Measurements from ENCODE around the gene PPP1R7.
"Not testable (repeated sequence)": the region's sequence is repeated elsewhere in the genome, so short reads cannot be mapped to it uniquely, and the experiment has no call there.

Gene PPP1R7

GRCh38 chr2:241149925-241150659, at the start of gene PPP1R7:
TSS of gene PPP1R7 (plus strand) at chr2:241150467. CDS start at chr2:241150496, 29 bp downstream.
- DNase-seq, result peak; percentile 88

GRCh38 chr2:241102239-241102803, 47.9 kb upstream of the PPP1R7 start, which contains the start of gene MTERF4:
TSS of gene MTERF4 (minus strand) at chr2:241102287. CDS start at chr2:241102273, 14 bp downstream.
- peak; percentile 50 for DNase-seq

GRCh38 chr2:241103176-241103595, 47.1 kb upstream of the PPP1R7 start:
- no peak for DNase-seq

- not testable (repeated sequence) for DNase-seq
These were observed 45.7 kb upstream of the PPP1R7 start for GRCh38 chr2:241104611-241105010.

- no peak for DNase-seq
These were observed 44.6 kb upstream of the PPP1R7 start for GRCh38 chr2:241105641-241106040.

GRCh38 chr2:241107031-241107783, 43.1 kb upstream of the PPP1R7 start:
- no peak for DNase-seq

DNA sequence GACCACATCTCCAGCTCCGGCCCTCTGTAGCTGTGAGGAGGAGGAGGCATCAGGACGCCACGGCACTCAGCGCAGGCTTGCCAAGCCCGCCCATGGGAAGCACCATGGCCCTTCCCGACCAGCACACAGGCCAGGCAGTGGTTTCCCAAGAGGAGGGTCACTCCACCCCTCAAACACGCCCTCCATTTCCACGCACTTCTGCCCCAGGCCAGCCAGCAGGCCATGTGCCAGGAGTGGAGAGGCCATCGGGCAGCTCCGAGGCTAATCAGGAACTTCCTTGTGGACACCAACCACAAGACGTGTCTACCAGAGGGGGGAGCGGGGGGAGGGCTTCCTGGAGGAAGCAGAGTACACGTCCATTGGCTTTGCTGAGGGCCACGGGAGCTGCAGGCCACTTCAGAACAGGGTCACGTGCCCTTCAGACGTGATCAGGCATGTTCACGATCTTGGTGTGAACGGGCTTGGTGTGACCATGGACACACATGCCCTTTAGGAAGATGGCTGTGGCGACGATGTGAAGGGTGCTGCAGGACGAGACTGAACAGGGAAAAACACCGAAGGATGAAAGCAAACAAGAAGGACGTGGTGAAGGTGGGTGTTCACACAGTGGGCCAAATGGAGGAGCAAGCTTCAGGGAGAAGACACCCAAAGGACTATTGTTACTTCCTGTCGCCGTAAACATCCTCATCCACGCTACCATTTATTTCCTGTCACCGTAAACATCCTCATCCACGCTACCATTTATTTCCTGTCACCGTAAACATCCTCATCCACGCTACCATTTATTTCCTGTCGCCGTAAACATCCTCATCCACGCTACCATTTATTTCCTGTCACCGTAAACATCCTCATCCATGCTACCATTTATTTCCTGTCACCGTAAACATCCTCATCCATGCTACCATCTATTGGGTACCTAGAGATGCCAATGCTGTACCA, 41.7 kb upstream of the PPP1R7 start:
- no peak for DNase-seq

GRCh38 chr2:241109210-241110088, 40.8 kb upstream of the PPP1R7 start:
- DNase-seq, result no peak

- no peak for DNase-seq
These were observed 40.1 kb upstream of the PPP1R7 start for GRCh38 chr2:241110089-241110606.

GRCh38 chr2:241110607-241111439, 39.4 kb upstream of the PPP1R7 start:
- DNase-seq, result no peak

GRCh38 chr2:241111440-241111805, 38.8 kb upstream of the PPP1R7 start:
- no peak for DNase-seq

GRCh38 chr2:241112046-241112445, 38.2 kb upstream of the PPP1R7 start:
- no peak for DNase-seq

DNA sequence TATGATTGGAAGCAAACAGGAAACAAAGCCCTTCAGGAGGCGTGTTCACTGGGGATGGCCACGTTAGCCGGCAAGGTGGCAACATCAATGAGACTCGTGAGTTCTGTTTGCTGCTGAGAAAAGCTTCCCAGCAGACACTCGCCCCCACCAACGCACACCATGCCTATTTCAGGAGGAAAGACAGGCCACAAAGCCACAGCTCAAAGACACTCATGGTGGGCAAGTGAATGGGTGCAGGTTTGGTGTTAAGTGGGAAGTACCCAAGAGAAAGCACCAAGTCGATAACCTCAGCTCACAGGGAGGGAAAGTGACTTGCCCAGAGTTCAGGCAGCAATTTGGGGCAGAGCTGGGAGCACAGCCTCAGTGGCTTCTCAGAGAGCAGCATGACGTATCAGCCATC, 37.7 kb upstream of the PPP1R7 start:
- no peak for DNase-seq

DNA sequence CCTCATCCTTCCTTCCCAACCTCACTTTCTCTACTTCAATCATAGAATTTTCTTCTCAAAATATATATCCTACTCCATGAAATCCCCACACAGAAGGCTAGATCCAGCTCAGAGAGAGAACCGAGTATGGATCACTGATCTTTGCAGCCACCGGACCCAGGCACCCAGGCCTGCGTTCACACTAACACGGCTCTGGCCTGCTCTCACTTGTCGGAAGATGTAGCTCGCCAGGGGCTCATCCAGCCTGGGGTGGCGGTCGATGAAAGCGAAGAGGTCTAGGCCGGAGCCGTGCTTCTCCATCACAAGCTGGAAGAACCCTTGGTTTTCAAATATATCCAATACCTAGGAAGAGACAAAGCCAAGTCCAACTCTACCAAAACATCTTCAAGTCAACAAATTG, 35.4 kb upstream of the PPP1R7 start:
- no peak for DNase-seq

GRCh38 chr2:241115361-241115760, 34.9 kb upstream of the PPP1R7 start:
- DNase-seq, result no peak

GRCh38 chr2:241116606-241117560, 33.4 kb upstream of the PPP1R7 start:
- no peak for DNase-seq

- DNase-seq, result no peak
These were observed 31.3 kb upstream of the PPP1R7 start for GRCh38 chr2:241118737-241119505.

GRCh38 chr2:241120440-241120839, 29.8 kb upstream of the PPP1R7 start:
- no peak for DNase-seq
